Rectal smooth muscle tissue (tissue), 1 donor: ENCODE results near the gene SUSD1.

Experiments used
- H3K27ac ChIP-seq: one replicate; pipeline ENCODE4 v1.7.0; 2013; ENCODE audit warnings: low read depth, low read length, inconsistent platforms
- H3K27me3 ChIP-seq: one replicate; pipeline ENCODE4 v1.7.0; 2013; ENCODE audit warnings: low read length; ENCODE audit not compliant: control insufficient read depth, insufficient read depth
- H3K36me3 ChIP-seq: one replicate; pipeline ENCODE4 v1.7.0; 2013; ENCODE audit warnings: low read length; ENCODE audit not compliant: control insufficient read depth, insufficient read depth
- H3K4me1 ChIP-seq: one replicate; pipeline ENCODE4 v1.7.0; 2013; ENCODE audit warnings: low read length; ENCODE audit not compliant: control insufficient read depth, insufficient read depth
- H3K4me3 ChIP-seq: one replicate; pipeline ENCODE4 v1.7.0; 2013; ENCODE audit warnings: low read length
- H3K9ac ChIP-seq: one replicate; pipeline ENCODE4 v1.7.0; 2013; ENCODE audit warnings: low read length

Gene SUSD1

GRCh38 chr9:112169368-112169767 is 5.7 kb downstream of the SUSD1 start:
- no peak overlapping the region for H3K27ac ChIP-seq
- H3K36me3 ChIP-seq, result no peaks in the 10 kb centered on the region
- no peaks in the 10 kb centered on the region for H3K27me3 ChIP-seq
- H3K9ac ChIP-seq, result no peak overlapping the region
- no peak overlapping the region for H3K4me3 ChIP-seq
- no peaks in the 10 kb centered on the region for H3K4me1 ChIP-seq

- Histone ChIP-seq H3K36me3 (no peaks in the 10 kb centered on the region), H3K4me3 (no peak overlapping the region), H3K9ac (no peak overlapping the region), H3K27me3 (no peaks in the 10 kb centered on the region), H3K27ac (no peak overlapping the region), H3K4me1 (no peaks in the 10 kb centered on the region)
These were observed 6.9 kb downstream of the SUSD1 start for GRCh38 chr9:112168197-112168596.

DNA sequence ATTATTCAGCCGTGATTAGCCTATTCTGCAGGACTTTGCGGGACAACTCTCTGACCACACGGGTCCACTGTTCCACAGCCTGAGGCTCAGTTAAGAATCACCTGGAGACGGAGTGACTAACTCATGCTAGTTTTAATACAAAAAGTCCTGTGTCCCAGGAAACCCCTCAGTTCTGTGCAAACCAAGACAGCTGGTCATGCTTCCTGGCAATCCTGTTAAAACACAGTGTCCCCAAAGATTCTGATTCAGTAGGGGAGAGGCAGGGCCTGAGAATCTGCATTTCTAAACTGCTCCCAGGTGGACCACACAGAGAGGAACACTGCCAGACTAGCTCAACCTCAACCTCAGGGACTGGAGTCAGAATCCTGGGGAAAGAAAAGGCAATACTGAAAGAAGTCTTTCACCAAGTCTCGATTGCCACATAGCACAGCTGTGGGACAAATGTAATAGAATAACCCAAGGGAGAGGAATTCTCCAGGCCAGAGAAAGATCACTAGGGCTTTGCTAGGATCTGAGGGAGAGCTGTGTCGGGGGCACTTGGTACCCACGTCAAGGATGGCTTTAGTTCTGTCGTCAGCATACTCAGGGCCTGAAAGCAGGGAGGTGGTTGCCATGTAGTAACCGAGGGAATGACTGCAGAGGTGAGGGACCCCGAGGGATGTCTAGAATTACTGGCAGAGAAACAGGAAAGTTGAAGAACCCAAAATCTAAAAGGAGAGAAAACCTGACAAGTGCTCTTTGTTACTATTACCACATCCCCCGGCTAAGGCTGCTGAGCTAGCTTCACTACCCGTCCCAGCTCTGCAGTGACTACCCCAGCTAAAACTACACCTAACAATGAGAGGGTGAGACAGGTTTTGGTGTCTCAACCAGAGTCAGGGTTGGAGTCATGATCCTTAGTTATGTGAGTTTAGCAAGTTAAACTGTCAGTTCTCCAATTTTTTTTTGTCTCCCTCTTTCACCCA is 8.6 kb downstream of the SUSD1 start:
- no peaks in the 10 kb centered on the region for H3K36me3 ChIP-seq
- H3K4me1 ChIP-seq, result no peaks in the 10 kb centered on the region
- H3K4me3 ChIP-seq, result no peak overlapping the region
- H3K27ac ChIP-seq, result no peak overlapping the region
- H3K27me3 ChIP-seq, result no peaks in the 10 kb centered on the region
- no peak overlapping the region for H3K9ac ChIP-seq

- Histone ChIP-seq H3K27ac (no peak overlapping the region), H3K27me3 (no peaks in the 10 kb centered on the region), H3K36me3 (no peaks in the 10 kb centered on the region), H3K4me3 (no peak overlapping the region), H3K9ac (no peak overlapping the region), H3K4me1 (no peaks in the 10 kb centered on the region)
These were observed 12.3 kb downstream of the SUSD1 start for GRCh38 chr9:112162621-112163413.

DNA sequence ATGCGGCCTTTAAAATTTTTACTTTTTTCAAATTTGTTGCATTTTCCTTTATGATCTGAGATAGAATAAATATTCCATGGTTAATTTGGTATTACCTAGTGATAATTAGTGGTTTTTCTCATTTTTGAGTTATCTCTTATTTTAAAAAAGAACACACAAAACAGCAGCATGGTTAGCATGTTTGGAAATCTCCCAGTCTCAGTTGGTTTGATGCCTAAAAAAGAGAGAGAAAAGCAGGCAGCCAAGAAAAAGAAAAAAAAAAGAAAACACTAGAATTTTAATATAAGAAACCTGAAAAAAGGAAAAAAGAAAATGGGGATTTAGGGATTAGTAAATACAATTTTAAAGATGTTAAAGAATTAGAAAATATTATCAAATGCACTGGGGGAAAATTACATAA is 15.3 kb downstream of the SUSD1 start:
- Histone ChIP-seq H3K4me1 (no peaks in the 10 kb centered on the region), H3K27me3 (no peaks in the 10 kb centered on the region)

GRCh38 chr9:112158656-112159367 is 16.3 kb downstream of the SUSD1 start:
- Histone ChIP-seq H3K4me3 (no peak overlapping the region), H3K27ac (no peak overlapping the region), H3K27me3 (no peaks in the 10 kb centered on the region), H3K9ac (no peak overlapping the region), H3K36me3 (no peaks in the 10 kb centered on the region), H3K4me1 (no peaks in the 10 kb centered on the region)

More for the DNA sequence above, 15.3 kb downstream of the SUSD1 start:
- no peak overlapping the region for H3K4me3 ChIP-seq
- H3K9ac ChIP-seq, result no peak overlapping the region
- H3K36me3 ChIP-seq, result no peaks in the 10 kb centered on the region
- no peak overlapping the region for H3K27ac ChIP-seq

DNA sequence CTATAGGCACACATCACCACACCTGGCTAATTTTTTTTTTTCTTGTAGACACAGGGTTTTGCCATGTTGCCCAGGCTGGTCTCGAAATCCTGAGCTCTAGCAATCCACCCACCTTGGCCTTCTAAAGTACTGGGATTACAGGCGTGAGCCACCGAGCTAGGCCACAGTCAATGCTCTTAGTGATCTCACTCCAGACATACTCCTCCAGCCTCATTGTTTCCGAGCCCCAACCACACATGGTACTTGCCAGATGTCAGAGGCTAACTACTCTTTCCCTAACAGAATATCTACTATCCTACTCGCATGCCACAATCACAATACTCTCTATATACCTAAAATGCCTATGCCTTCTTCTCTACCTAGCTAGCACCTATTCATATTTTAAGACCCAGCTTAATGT is 17.1 kb downstream of the SUSD1 start:
- no peak overlapping the region for H3K27ac ChIP-seq
- H3K4me3 ChIP-seq, result no peak overlapping the region
- no peaks in the 10 kb centered on the region for H3K36me3 ChIP-seq
- H3K27me3 ChIP-seq, result no peaks in the 10 kb centered on the region
- no peaks in the 10 kb centered on the region for H3K4me1 ChIP-seq
- no peak overlapping the region for H3K9ac ChIP-seq

DNA sequence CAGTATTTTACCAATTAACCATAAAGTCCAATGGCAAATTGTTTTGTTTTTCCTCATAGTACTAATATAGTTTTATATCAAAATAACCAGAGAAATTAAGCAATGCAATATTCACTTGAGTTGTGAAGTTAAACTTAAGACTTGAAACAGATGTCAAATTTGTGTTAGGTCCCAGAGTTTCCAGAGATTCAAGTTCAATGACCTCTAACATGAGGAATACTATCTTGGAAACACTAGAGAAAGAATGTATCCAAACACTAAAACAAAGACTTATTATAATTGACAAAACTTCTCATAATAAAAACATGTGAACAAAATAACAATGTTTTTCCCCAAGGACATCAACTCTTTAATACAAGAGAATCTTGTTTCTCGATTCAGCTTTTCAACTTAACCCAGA is 18.0 kb downstream of the SUSD1 start:
- no peak overlapping the region for H3K9ac ChIP-seq
- H3K27ac ChIP-seq, result no peak overlapping the region
- no peaks in the 10 kb centered on the region for H3K27me3 ChIP-seq
- no peaks in the 10 kb centered on the region for H3K4me1 ChIP-seq
- no peak overlapping the region for H3K4me3 ChIP-seq
- no peaks in the 10 kb centered on the region for H3K36me3 ChIP-seq

GRCh38 chr9:112149211-112149610 is 25.9 kb downstream of the SUSD1 start:
- no peak overlapping the region for H3K27ac ChIP-seq
- H3K4me3 ChIP-seq, result no peak overlapping the region
- no peaks in the 10 kb centered on the region for H3K27me3 ChIP-seq
- no peak overlapping the region for H3K9ac ChIP-seq
- no peaks in the 10 kb centered on the region for H3K4me1 ChIP-seq
- no peaks in the 10 kb centered on the region for H3K36me3 ChIP-seq

- no peaks in the 10 kb centered on the region for H3K27me3 ChIP-seq
- H3K4me3 ChIP-seq, result no peak overlapping the region
- H3K27ac ChIP-seq, result no peak overlapping the region
- no peaks in the 10 kb centered on the region for H3K36me3 ChIP-seq
- no peak overlapping the region for H3K9ac ChIP-seq
- H3K4me1 ChIP-seq, result no peaks in the 10 kb centered on the region
These were observed 29.2 kb downstream of the SUSD1 start for GRCh38 chr9:112145886-112146285.

DNA sequence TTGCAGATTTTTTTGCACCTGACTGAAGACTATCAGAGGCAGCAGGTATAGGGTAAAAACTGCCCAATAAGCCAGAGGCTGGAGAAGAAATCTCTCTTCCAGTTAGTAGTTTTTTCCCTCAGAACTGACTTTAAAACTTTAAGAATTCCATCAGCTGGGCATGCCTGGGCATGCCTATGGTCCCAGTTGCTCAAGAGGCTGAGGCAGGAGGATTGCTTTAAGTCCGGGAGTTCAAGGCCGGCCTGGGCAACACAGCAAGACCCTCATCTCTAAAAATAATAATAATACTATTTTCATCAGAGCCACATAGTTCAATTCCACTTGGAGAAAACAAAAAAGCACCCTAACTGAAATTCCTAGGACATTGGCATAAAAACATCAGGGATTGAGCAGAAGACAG is 30.3 kb downstream of the SUSD1 start:
- H3K27ac ChIP-seq, result no peak overlapping the region
- H3K36me3 ChIP-seq, result no peaks in the 10 kb centered on the region
- no peak overlapping the region for H3K4me3 ChIP-seq
- H3K4me1 ChIP-seq, result no peaks in the 10 kb centered on the region
- no peaks in the 10 kb centered on the region for H3K27me3 ChIP-seq
- no peak overlapping the region for H3K9ac ChIP-seq

GRCh38 chr9:112142420-112142819 is 32.7 kb downstream of the SUSD1 start:
- no peak overlapping the region for H3K27ac ChIP-seq
- no peaks in the 10 kb centered on the region for H3K36me3 ChIP-seq
- no peaks in the 10 kb centered on the region for H3K27me3 ChIP-seq
- no peaks in the 10 kb centered on the region for H3K4me1 ChIP-seq
- H3K4me3 ChIP-seq, result no peak overlapping the region
- no peak overlapping the region for H3K9ac ChIP-seq
